A673 (cell line): ENCODE data around the gene NOS1AP. TPM values are rescaled to one million over a fixed set of nuclear protein-coding genes. Genes with fewer than 3 reads are reported as not detected.
A peak's percentile ranks its signal among the peaks of the same experiment; 100 is the strongest.

ENCODE experiments used
- BruUV-seq: library from RNA; stranded (reverse); fragments of 400-500 nt; replicated peaks from 2 replicates; lab custom pipeline; 2021; lab: Mats Ljungman, UMichigan
- CTCF ChIA-PET: fragments of 300-600 bp; sonication (Branson Sonifier 250); formaldehyde crosslinking; loops from one replicate; lab custom pipeline; 2022; ENCODE audit warnings: antibody characterized with exemption; lab: Charles Lee
- POLR2A ChIA-PET: fragments of 300-600 bp; sonication (Branson Sonifier 250); formaldehyde crosslinking; loops from one replicate; lab custom pipeline; 2022; ENCODE audit warnings: antibody characterized with exemption; ENCODE audit not compliant: low non-redundant PET; lab: Charles Lee
- DNase-seq: peaks from one replicate; pipeline ENCODE4 v3.0.0-alpha.2; 2015; ENCODE audit warnings: low spot score
- H3K27ac ChIP-seq: fragments of 200-600 bp; sonication (generic); 2 replicates; pipeline ENCODE4 v1.5.1; 2016; ENCODE audit warnings: mixed run types, low read depth, mild to moderate bottlenecking, mixed read lengths, antibody characterized with exemption, low read length; ENCODE audit not compliant: poor library complexity, severe bottlenecking
- H3K27me3 ChIP-seq: fragments of 200-600 bp; sonication (generic); replicated peaks from 2 replicates; pipeline ENCODE4 v1.6.1; 2017; ENCODE audit warnings: mixed run types, low read depth, mild to moderate bottlenecking, mixed read lengths, antibody characterized with exemption, low read length; ENCODE audit not compliant: insufficient read depth, poor library complexity
- H3K36me3 ChIP-seq: fragments of 200-600 bp; sonication (generic); 2 replicates; pipeline ENCODE4 v1.6.1; 2016; ENCODE audit warnings: mixed run types, mild to moderate bottlenecking, mixed read lengths, antibody characterized with exemption, low read length; ENCODE audit not compliant: insufficient read depth, poor library complexity, severe bottlenecking
- H3K4me1 ChIP-seq: fragments of 200-600 bp; sonication (generic); 2 replicates; pipeline ENCODE4 v1.6.1; 2017; ENCODE audit warnings: mixed run types, mild to moderate bottlenecking, mixed read lengths, antibody characterized with exemption, low read length; ENCODE audit not compliant: insufficient read depth, poor library complexity, severe bottlenecking
- H3K4me3 ChIP-seq: fragments of 200-600 bp; sonication (generic); 2 replicates; pipeline ENCODE4 v1.5.1; 2016; ENCODE audit warnings: low read depth, mixed run types, mild to moderate bottlenecking, mixed read lengths, low read length; ENCODE audit not compliant: poor library complexity, severe bottlenecking
- H3K9me3 ChIP-seq: fragments of 200-600 bp; sonication (generic); 2 replicates; pipeline ENCODE4 v1.6.1; 2016; ENCODE audit warnings: mixed run types, low read depth, mild to moderate bottlenecking, mixed read lengths, antibody characterized with exemption, low read length; ENCODE audit not compliant: poor library complexity, severe bottlenecking
- EZH2 ChIP-seq: fragments of 200-600 bp; sonication (generic); IDR thresholded peaks from 2 replicates; pipeline ENCODE4 v1.6.1; 2017; ENCODE audit warnings: borderline replicate concordance, low read depth, mild to moderate bottlenecking, mixed read lengths, antibody characterized with exemption, low read length; ENCODE audit not compliant: poor library complexity, severe bottlenecking
- intact Hi-C: fragments of 100-400 bp; cut with micrococcal nuclease; formaldehyde crosslinking; loops from one replicate; pipeline ENCODE4 v1.10.0; 2022; ENCODE audit not compliant: unreplicated experiment
- total RNA-seq: library from RNA; stranded (reverse); gene quantifications from 2 replicates; pipeline ENCODE4 v1.2.3, GENCODE V29; 2021
- TF ChIP-seq, protein P1 (sequence below): fragments of 300-800, 200-600 bp; sonication (generic); conservative IDR thresholded peaks from 2 replicates; pipeline ENCODE4 v1.5.1; 2017; ENCODE audit warnings: low read depth, mild to moderate bottlenecking, antibody characterized with exemption, low read length, moderate library complexity, mixed read lengths

NOS1AP gene
- total RNA-seq, 1 experiment from 2014 or later, result 28.0 TPM

DNA sequence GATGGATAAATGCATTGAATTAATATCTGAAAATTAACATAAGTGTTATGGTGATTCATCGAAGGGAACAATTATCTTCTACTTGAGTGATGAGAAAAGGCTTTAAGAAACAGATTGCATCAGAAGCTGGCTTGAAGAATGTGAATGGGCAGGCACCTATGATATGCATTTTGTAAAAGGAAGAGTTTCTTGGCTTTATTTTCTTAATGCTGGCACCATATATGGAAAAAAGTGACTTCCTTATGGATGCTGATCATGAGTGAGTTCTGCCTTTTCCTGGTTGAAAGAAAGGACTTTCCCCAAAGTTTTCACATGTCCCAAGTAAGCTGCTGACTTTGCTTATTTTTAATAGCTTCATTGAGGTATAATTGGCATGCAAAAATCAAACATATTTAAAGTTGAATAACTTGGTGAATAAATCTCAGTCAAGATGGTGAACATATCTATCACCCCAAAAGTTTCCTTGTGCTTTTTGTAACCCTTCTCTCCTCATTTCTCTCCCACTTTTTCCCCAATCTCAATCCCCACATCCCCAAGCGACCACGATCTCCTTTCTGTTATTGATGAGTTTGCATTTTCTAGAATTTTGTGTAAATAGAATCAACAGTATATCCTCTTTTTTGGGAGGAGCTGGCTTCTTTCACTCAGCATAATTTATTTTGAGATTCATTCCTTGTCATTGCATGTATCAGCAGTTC lies 233.0 kb downstream of the NOS1AP start:
- H3K27ac ChIP-seq, result peak overlapping the region; percentile 65

DNA sequence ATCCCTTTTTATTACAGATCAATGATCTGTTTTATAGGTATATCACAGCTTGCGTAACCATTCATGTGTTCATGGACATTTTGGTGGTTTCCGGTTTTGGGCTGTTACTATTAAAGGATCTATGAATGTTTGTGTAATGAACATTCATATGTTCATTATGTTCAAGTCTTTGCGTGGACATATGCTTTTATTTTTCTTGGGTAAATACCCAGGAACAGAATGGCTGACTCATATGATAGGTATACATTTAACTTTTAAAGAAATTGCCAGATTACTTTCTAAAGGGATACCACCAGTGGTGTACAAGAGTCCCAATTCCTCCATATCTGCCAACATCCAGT lies 233.5 kb downstream of the NOS1AP start:
- no TSS peak for BruUV-seq
- CTCF ChIA-PET, result no interaction called here
- H3K36me3 ChIP-seq, result no peaks in the 10 kb centered on the region
- no peaks in the 10 kb centered on the region for H3K9me3 ChIP-seq
- POLR2A ChIA-PET, result no interaction called here
- H3K27me3 ChIP-seq, result no peaks in the 10 kb centered on the region
- TF ChIP-seq, protein P1, sequence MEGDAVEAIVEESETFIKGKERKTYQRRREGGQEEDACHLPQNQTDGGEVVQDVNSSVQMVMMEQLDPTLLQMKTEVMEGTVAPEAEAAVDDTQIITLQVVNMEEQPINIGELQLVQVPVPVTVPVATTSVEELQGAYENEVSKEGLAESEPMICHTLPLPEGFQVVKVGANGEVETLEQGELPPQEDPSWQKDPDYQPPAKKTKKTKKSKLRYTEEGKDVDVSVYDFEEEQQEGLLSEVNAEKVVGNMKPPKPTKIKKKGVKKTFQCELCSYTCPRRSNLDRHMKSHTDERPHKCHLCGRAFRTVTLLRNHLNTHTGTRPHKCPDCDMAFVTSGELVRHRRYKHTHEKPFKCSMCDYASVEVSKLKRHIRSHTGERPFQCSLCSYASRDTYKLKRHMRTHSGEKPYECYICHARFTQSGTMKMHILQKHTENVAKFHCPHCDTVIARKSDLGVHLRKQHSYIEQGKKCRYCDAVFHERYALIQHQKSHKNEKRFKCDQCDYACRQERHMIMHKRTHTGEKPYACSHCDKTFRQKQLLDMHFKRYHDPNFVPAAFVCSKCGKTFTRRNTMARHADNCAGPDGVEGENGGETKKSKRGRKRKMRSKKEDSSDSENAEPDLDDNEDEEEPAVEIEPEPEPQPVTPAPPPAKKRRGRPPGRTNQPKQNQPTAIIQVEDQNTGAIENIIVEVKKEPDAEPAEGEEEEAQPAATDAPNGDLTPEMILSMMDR, result no peak
- TF ChIP-seq EZH2, result no peak
- intact Hi-C loops, result no loop called here
- DNase-seq, result no peak
- H3K4me3 ChIP-seq, result no peak overlapping the region
- H3K4me1 ChIP-seq, result peaks cover 40% of the 10 kb centered on the region
- H3K27ac ChIP-seq, result peak overlapping the region; percentile 65

More for the DNA sequence above, 233.0 kb downstream of the NOS1AP start:
- CTCF ChIA-PET, result no interaction called here
- intact Hi-C loops, result no loop called here
- TSS peak; percentile 7 for BruUV-seq
- no peak for TF ChIP-seq EZH2
- TF ChIP-seq, protein P1, result no peak
- DNase-seq, result peak; percentile 66
- Histone ChIP-seq H3K27me3 (no peaks in the 10 kb centered on the region), H3K4me3 (no peak overlapping the region), H3K9me3 (no peaks in the 10 kb centered on the region), H3K36me3 (no peaks in the 10 kb centered on the region), H3K4me1 (peaks cover 40% of the 10 kb centered on the region)
- POLR2A ChIA-PET, result no interaction called here

DNA sequence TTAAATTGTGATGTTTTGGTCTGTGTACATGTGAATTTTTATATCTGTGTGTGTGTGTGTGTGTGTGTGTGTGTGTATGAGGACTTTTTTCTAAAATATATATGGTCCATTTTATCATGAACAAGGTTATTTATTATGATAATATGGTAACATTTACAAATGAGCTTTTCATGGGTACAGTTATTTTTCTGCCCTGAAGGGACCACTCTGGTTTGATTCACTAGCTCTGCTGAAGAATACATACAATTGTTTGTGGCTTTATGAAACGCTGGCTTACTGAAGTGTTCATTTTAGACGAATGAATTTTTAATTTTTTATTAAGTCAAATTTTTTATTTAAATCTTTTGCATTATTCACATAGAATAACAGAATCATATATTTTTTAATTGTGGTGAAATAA lies 235.2 kb downstream of the NOS1AP start:
- no peak overlapping the region for H3K4me3 ChIP-seq
- TF ChIP-seq, protein P1, result no peak
- no peak for TF ChIP-seq EZH2
- BruUV-seq, result no TSS peak
- CTCF ChIA-PET, result no interaction called here
- H3K36me3 ChIP-seq, result no peaks in the 10 kb centered on the region
- peaks cover 41% of the 10 kb centered on the region for H3K4me1 ChIP-seq
- POLR2A ChIA-PET, result no interaction called here
- H3K27ac ChIP-seq, result peak overlapping the region; percentile 18
- H3K9me3 ChIP-seq, result no peaks in the 10 kb centered on the region
- intact Hi-C loops, result no loop called here
- no peak for DNase-seq
- H3K27me3 ChIP-seq, result no peaks in the 10 kb centered on the region
